Prostate gland (tissue), 2 donors: ENCODE data around the gene RNASEL.

Experiments used
- CTCF ChIP-seq, 4 experiments: fragments of 200-600 bp in 2 of 4; fragments of 450-650 bp in 2 of 4; sonication (generic) in 2 of 4; IDR thresholded peaks; 1 replicate in 3 of 4; 2 replicates in 1 of 4; pipeline ENCODE4 v1.5.1; 2016 to 2019; ENCODE audit warnings: antibody characterized with exemption in 4 of 4, mild to moderate bottlenecking in 2 of 4, moderate library complexity in 2 of 4
- POLR2A ChIP-seq: fragments of 450-650 bp; IDR thresholded peaks from one replicate; pipeline ENCODE4 v1.6.1; 2016; ENCODE audit warnings: antibody characterized with exemption, mild to moderate bottlenecking
- POLR2AphosphoS5 ChIP-seq: sonication (generic); formaldehyde crosslinking; IDR thresholded peaks from one replicate; pipeline ENCODE4 v1.6.1; 2017; ENCODE audit warnings: antibody characterized with exemption

- TF ChIP-seq POLR2A (no peak), CTCF (IDR thresholded peaks at IDR 0.05) (no peak), POLR2AphosphoS5 (no peak)
These were observed 45.4 kb upstream of the RNASEL start for GRCh38 chr1:182634306-182635072.
